NCI-H2107 treated with DMSO at 0.1 percent for 48 hours (cell line): ENCODE results near the gene CNNM4.

Experiments
- DNase-seq: peaks from one replicate; lab custom pipeline; 2025; ENCODE audit not compliant: unreplicated experiment; lab: John Stamatoyannopoulos, UW

CNNM4 gene

DNA sequence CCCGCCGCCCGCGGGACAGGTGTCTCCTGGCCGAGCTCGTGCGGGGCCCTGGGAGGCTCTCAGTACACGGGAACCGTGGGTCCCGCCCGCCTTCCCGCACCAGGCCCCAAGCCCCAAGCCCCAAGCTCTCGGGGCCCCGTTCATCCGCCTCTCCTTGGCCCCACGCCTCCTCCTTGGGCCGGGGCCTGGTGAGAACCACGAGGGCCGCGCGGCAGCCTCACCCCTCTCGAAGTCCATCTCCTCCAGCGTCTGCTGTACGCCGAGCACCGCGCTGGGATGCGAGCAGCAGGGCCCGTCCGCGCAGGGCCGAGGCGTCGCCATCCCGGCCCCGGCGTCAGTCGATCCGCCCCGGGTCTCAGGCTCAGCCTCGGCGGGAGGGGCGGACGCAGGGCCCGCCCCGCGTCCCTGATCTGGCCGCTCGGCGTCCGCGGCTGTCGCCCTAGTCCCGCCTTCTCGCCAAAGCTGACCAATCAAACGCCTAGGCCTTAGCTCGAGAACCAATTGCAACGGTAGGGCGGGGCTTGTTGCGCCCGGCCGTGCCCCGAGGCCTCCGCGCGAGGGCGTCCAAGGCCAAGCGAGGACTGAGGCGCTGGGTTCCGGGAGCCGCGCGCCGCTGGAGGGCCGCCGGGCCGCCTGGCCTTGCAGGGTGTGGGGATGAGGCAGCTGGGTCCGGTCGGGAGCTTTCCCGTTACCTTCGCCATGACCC, 97.1 kb downstream of the CNNM4 start, which contains the start of gene ANKRD39:
TSS of gene ANKRD39 (minus strand) at position 350 of the 706 bp plus-strand sequence. CDS start at position 321, 29 bp downstream.
- peak; percentile 93 for DNase-seq

DNA sequence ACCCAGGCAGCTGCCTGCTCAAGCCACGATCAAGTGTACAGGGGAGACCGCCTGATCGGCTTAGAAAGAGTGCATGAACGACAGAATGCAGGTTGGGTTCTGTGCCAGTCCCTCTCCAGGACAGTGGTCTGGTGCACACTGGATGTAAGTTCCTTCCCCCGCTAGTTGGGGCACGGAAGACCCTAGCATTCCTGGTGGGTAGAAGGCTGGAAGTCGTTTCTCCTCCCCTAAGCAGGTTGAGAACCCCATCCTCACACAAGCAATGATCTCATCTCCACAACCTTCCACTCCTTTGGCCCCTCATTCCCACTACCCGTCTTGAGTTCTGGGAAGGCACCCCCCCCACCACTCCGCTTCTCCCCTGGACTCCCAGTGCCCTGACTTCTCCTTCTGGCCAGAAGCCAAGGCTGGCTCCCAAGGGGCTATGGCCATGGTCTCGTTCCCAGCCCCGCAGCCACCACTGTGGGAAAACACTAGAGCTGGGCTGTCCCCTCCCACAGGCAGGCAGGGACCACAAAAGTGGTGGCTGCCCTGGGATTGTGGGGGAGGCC, 98.5 kb downstream of the CNNM4 start:
- DNase-seq, result no peak

DNA sequence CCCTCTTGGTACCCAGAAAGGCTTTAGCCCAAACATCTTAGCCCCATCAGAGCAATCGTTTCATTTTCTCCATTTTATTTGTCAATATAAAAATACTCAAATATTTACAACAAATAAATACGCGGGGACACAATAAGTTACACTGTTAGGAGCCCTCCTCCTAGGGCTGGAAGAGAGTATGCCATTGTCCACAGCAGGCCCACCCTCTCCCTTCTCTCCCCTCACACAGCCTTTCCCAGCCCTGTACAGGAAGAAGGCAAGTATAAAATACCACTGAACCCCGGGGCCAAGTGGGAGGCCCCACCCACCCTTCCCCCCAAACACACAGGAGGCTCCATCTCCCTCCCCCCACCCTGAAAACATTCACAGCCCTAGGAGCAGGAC, 99.0 kb downstream of the CNNM4 start:
- no peak for DNase-seq

DNA sequence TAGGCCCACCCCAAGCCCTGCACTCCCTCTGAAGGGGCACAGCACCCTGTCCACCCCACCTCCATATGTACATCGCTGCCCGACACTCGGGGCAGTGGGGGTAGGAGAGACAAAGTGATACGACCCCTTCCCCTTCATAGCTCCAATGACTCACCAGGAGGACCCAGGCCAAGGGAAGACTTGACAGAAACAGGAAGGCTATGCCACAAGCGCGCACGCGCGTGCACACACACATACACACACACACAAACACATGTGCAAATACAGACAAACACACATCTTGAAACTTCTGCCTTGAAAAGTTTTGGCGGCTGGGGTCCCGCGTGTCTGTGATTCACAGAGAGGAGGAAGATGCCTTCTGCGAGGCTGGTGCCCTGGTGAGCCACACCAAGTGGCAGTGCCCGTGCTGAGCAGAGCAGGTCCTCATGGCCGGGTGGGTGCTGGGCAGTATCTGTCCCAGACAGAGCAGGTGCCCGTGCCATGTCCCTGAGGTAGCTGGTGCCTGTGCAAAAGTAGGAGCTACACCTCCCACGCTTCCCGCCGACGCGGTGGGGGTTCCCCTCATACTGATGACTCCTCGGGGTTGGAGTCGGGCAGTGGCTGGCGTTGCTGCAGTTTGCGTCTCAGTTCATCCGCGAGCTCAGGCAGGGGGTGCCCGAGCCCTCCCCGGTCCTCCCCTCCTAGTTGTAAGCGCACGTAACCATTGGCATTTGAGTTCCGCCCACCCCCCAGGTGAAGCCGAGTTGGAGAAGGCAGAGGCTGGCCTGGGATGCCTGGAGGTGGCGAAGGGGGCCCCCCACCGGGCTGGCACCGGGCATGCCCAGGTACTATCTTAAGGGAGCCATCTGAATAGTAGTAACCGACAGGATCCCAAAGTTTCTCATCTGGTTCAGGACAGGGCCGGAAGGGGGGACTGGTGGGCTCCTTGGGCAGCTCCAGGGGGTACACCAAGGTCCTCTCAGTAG, 99.6 kb downstream of the CNNM4 start:
- DNase-seq, result no peak

DNA sequence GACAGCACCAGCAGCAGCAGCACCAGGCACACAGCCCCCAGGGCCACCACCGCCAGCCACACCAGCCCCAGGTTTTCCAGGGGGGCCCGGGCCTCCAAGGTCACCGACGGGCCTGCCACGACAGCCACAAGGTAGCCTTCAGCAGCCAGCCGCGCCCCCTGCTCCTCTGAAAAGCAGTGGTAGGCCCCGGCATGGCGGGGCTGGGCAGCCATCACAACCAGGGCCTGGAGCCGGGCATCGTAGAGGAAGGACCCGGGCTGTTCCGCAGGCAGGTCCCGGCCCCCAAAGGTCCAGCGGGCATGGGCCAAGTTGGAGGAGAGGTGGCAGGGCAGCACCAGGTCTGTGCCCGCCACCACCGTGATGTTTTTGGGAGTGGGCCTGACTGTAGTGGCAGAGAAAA, 100.4 kb downstream of the CNNM4 start:
- no peak for DNase-seq
